ENCODE measurements around the gene SHQ1.
"Not testable (repeated sequence)": the region's sequence is repeated elsewhere in the genome, so short reads cannot be mapped to it uniquely, and the experiment has no call there.

SHQ1 gene

GRCh38 chr3:72798552-72799195 lies 49.6 kb downstream of the SHQ1 start:
- no peak for DNase-seq

- DNase-seq = no peak
These were observed 50.3 kb downstream of the SHQ1 start for GRCh38 chr3:72797773-72798543.

GRCh38 chr3:72794079-72794478 lies 54.2 kb downstream of the SHQ1 start:
- no peak for DNase-seq

- DNase-seq = no peak
These were observed 57.1 kb downstream of the SHQ1 start for GRCh38 chr3:72791161-72791560.

GRCh38 chr3:72789786-72790185 lies 58.5 kb downstream of the SHQ1 start:
- no peak for DNase-seq

- DNase-seq = not testable (repeated sequence)
These were observed 60.0 kb downstream of the SHQ1 start for GRCh38 chr3:72788232-72788631.

- DNase-seq = no peak
These were observed 61.6 kb downstream of the SHQ1 start for GRCh38 chr3:72786668-72787067.

GRCh38 chr3:72784226-72784625 lies 64.0 kb downstream of the SHQ1 start:
- DNase-seq = no peak

GRCh38 chr3:72782521-72782920 lies 65.7 kb downstream of the SHQ1 start:
- no peak for DNase-seq

GRCh38 chr3:72769758-72770540 lies 78.3 kb downstream of the SHQ1 start:
- DNase-seq = no peak

- no peak for DNase-seq
These were observed 79.3 kb downstream of the SHQ1 start for GRCh38 chr3:72768936-72769335.

GRCh38 chr3:72768481-72768880 lies 79.8 kb downstream of the SHQ1 start:
- DNase-seq = no peak

- DNase-seq = no peak
These were observed 80.2 kb downstream of the SHQ1 start for GRCh38 chr3:72768006-72768441.

GRCh38 chr3:72766866-72767265 lies 81.4 kb downstream of the SHQ1 start:
- no peak for DNase-seq

- no peak for DNase-seq
These were observed 84.3 kb downstream of the SHQ1 start for GRCh38 chr3:72763751-72764440.

GRCh38 chr3:72761410-72761809 lies 86.8 kb downstream of the SHQ1 start:
- DNase-seq = no peak

- peak; percentile 7 for DNase-seq
These were observed 88.0 kb downstream of the SHQ1 start for GRCh38 chr3:72760225-72760624.

- DNase-seq = peak; percentile 86
These were observed 91.3 kb downstream of the SHQ1 start for GRCh38 chr3:72756900-72757299.

GRCh38 chr3:72754582-72754981 lies 93.7 kb downstream of the SHQ1 start:
- no peak for DNase-seq

- no peak for DNase-seq
These were observed 94.8 kb downstream of the SHQ1 start for GRCh38 chr3:72753495-72753894.

- DNase-seq = no peak
These were observed 97.8 kb downstream of the SHQ1 start for GRCh38 chr3:72750405-72750965.

- no peak for DNase-seq
These were observed 99.6 kb downstream of the SHQ1 start for GRCh38 chr3:72748659-72749058.

All from activated CD4-positive, alpha-beta T cell treated with anti-CD3 and anti-CD28 coated beads, Interleukin-2, Interleukin-6, amounts not matched to agents 100 ng/mL and 50 ng/mL, durations not matched to agents 16 hours and 8 hours (primary cell).